Tongue (tissue), 2 donors: ENCODE data around the gene CACNG7. TPM values are rescaled to one million over a fixed set of nuclear protein-coding genes. Genes with fewer than 3 reads are reported as not detected.
"Not testable (repeated sequence)": the region's sequence is repeated elsewhere in the genome, so short reads cannot be mapped to it uniquely, and the experiment has no call there.

Source experiments
- DNase-seq: peaks from one replicate; pipeline ENCODE4 v3.0.0-alpha.2; 2015
- total RNA-seq: library from RNA; depleted of rRNA; stranded (reverse); fragments of >200 nt; gene quantifications from one replicate; pipeline ENCODE4 v1.2.3, GENCODE V29; 2014

Gene CACNG7
- not detected for total RNA-seq

- no peak for DNase-seq
Measured at GRCh38 chr19:53908935-53909415, at the start of gene CACNG7. CACNG7 (plus strand) TSS chr19:53909278; CDS start chr19:53912832, 3,554 bp downstream.

DNA sequence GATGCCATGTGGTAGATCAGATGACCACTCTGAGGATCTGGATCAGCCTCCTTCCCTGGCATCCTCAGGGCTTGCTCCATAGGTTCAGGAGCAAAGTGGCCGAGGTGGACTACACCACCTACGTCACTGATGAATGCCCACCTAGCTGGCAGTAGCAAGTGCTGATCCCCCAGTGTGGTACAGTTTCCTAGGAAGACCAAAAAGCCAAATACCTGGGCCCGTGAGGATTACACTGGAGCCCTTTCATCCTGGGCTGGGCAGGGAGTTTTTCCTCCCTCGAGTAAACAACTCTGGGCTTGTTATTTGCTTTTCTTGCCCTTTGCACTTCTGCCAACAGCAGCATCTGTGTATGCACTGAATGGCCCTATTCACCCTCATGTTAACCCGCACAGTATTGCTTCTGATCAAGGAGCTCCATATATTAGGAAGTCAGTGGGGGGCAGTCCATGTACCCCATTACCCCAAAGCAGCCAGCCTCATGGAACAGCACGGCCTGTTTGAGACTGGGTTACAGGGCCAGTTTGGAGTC is 44.7 kb upstream of the CACNG7 start:
- no peak for DNase-seq

GRCh38 chr19:53865523-53865917 is 43.6 kb upstream of the CACNG7 start:
- DNase-seq = no peak

DNA sequence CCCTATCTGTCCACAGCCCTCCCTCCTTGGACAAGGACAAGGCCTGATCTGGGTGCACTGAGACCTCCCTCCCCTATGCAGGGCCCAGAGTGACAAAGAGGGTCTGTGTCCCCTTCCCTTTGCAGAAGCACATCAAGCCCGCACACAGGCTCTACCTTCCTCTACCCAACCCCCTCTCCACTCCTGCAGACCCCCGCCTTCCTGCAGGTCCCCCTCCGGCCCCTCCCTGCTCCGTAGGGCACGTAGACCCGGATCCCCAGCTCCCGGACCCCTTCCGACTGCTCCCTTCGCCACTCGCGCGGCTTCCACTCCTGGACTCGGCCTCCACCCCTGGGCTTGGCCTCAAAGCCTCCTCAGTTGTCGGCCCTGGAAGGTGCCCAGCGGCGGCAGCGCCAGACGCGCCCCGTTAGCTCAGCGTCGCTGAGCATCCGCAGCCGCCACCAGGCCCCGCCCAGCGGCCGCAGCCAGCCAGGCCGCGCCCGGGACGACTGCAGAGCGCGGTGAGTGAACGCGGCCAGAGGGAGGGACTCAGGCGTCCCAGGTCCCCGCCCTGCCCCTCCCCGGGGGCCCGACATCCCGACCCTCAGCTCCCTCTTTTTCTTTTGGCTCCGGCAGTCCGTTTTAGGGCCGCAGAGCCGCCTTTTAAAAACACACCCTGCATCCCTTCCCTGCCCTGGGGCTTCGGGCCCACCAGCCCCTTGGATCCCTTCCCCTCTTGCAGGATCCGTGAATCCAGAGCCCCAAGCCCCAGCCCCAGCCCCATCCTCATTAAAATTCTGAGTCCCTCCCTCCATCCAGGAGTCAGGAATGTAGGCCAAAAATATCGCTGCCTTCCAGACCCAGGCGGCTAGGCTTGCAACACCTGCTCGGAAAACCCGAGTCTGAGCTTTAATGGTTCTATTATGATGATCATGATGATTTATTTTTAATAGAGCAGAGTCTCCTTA is 42.9 kb upstream of the CACNG7 start:
- DNase-seq = peak; percentile 93

GRCh38 chr19:53866865-53867224 is 42.2 kb upstream of the CACNG7 start:
- no peak for DNase-seq

- DNase-seq = peak; percentile 100
Measured at GRCh38 chr19:53867225-53868090, 41.6 kb upstream of the CACNG7 start, which contains the start of gene MYADM. MYADM (plus strand) TSS chr19:53867883; CDS start chr19:53873530, 5,647 bp downstream.

DNA sequence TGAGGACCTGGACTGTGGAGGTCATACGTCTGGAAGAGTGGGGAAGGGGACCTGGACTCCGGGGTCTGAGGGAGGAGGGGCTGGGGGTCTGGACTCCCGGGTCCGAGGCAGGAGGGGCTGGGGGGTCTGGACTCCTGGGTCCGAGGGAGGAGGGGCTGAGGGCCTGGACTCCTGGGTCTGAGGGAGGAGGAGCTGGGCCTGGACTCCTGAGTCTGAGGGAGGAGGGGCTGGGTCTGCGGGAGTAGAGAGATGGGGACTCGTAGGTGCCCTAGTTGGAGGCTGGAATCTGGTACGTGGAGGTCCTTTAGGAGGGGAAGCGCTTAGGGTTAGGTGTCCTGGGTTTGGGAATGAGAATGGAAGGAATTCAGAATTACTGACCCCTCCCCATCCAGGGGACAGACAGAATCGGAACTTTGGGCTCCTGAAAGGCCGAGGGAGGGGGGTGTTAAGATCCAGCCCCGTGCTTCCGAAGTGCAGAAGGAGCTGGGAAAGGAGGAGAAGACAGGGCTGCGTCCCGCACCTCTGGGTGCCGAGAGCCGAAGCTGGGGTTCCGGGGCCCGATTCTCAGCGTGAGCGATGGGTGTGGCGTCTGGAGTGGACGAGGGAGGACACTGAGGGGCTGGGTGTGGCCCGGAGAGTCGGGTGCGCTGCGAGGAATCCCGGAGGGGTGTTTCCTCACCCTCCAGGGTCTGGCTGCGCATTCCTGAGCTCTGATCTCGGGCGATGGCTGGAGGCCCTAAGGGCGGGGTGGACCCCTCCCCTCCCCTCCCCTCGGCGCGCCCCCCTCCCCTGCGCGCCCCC is 40.8 kb upstream of the CACNG7 start:
- peak; percentile 74 for DNase-seq

GRCh38 chr19:53868892-53869804 is 39.9 kb upstream of the CACNG7 start:
- peak; percentile 95 for DNase-seq

- DNase-seq = not testable (repeated sequence)
Measured at GRCh38 chr19:53869805-53870484, 39.1 kb upstream of the CACNG7 start.

- peak; percentile 24 for DNase-seq
Measured at GRCh38 chr19:53870485-53870844, 38.6 kb upstream of the CACNG7 start.

DNA sequence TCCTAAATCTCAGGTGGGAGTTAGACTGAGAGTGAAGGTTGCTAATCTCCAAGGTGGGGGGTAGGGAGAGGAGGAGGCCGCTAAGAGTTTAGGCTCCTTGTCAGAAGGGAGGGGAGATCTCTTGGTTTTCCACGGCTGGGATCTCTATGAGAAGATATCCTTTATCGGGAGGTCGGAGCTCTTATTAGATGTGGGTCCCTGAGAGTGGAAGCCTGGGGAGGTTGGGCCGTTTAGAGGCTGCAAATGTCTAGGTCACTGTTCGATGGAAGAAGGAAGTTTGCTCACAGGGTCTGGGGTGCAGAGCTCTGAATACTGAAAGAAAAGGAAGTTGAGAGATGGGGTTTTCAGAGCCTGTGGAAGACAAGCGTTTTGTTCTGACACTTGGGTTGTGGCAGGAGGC is 37.6 kb upstream of the CACNG7 start:
- DNase-seq = peak; percentile 22

- DNase-seq = no peak
Measured at GRCh38 chr19:53872762-53873161, 36.3 kb upstream of the CACNG7 start.

DNA sequence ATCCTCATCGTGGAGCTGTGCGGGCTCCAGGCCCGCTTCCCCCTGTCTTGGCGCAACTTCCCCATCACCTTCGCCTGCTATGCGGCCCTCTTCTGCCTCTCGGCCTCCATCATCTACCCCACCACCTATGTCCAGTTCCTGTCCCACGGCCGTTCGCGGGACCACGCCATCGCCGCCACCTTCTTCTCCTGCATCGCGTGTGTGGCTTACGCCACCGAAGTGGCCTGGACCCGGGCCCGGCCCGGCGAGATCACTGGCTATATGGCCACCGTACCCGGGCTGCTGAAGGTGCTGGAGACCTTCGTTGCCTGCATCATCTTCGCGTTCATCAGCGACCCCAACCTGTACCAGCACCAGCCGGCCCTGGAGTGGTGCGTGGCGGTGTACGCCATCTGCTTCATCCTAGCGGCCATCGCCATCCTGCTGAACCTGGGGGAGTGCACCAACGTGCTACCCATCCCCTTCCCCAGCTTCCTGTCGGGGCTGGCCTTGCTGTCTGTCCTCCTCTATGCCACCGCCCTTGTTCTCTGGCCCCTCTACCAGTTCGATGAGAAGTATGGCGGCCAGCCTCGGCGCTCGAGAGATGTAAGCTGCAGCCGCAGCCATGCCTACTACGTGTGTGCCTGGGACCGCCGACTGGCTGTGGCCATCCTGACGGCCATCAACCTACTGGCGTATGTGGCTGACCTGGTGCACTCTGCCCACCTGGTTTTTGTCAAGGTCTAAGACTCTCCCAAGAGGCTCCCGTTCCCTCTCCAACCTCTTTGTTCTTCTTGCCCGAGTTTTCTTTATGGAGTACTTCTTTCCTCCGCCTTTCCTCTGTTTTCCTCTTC is 35.1 kb upstream of the CACNG7 start:
- no peak for DNase-seq

DNA sequence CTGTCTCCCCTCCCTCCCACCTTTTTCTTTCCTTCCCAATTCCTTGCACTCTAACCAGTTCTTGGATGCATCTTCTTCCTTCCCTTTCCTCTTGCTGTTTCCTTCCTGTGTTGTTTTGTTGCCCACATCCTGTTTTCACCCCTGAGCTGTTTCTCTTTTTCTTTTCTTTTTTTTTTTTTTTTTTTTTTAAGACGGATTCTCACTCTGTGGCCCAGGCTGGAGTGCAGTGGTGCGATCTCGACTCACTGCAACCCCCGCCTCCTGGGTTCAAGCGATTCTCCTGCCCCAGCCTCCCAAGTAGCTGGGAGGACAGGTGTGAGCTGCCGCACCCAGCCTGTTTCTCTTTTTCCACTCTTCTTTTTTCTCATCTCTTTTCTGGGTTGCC is 34.5 kb upstream of the CACNG7 start:
- DNase-seq = no peak

DNA sequence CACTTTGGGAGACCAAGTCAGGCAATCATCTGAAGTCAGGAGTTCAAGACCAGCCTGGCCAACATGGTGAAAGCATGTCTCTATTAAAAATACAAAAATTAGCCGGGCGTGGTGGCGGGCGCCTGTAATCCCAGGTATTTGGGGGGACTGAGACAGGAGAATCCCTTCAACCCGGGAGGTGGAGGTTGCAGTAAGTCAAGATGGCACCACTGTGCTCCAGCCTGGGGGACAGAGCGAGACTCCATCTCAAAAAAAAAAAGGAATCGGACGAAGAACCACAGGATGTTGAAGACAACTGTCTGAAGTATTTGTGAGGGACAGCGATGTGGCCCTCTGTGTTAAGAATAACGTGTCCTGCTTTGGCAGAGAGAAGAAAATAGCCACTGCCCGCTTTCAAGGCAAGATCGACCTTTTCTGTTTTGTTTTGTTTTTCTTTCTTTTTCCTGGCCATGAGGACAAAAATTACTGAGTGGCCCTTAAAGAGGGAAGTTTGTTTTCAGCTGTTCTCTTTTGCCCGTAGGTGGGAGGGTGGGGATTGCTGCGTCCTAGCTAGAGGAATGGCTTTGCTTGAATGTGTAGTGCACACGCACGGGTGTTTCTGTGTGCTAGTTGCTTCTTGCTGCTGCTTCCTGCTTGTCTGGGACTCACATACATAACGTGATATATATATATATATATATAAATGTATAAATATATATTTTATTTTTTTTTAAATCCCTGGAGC is 33.3 kb upstream of the CACNG7 start:
- DNase-seq = no peak

GRCh38 chr19:53876651-53877224 is 32.3 kb upstream of the CACNG7 start:
- DNase-seq = no peak

DNA sequence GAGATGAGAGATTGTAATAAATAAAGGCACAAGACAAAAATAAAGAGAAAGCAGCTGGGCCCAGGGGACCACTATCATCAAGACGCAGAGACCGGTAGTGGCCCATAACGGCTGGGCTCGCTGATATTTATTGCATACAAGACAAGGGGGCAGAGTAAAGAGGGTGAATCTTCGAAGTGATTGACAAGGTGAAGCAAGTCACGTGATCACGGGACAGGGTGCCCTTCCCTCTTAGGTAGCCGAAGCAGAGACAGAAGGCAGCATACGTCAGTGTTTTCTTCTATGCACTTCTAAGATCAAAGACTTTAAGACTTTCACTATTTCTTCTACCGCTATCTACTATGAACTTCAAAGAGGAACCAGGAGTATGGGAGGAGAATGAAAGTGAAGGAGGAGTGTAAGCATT is 31.7 kb upstream of the CACNG7 start:
- no peak for DNase-seq

GRCh38 chr19:53878776-53879139 is 30.3 kb upstream of the CACNG7 start:
- no peak for DNase-seq
